Caco-2 (cell line): ENCODE measurements around the gene APCDD1. TPM values are rescaled to one million over a fixed set of nuclear protein-coding genes. Genes with fewer than 3 reads are reported as not detected.
A peak's percentile ranks its signal among the peaks of the same experiment; 100 is the strongest.

Experiments used
- BruUV-seq: library from RNA; stranded (reverse); fragments of 400-500 nt; replicated peaks from 2 replicates; lab custom pipeline; 2021; lab: Mats Ljungman, UMichigan
- CTCF ChIA-PET: fragments of 300-600 bp; sonication (Branson Sonifier 250); formaldehyde crosslinking; loops from one replicate; lab custom pipeline; 2022; ENCODE audit warnings: antibody characterized with exemption; lab: Charles Lee
- POLR2A ChIA-PET: fragments of 300-600 bp; sonication (Branson Sonifier 250); formaldehyde crosslinking; loops from one replicate; lab custom pipeline; 2022; ENCODE audit warnings: antibody characterized with exemption; lab: Charles Lee
- DNase-seq, 2 experiments: peaks; one replicate each; pipeline versions ENCODE4 v3.0.0 to v3.0.0-alpha.2; 2020 to 2022
- H3K27me3 ChIP-seq: replicated peaks from 2 replicates; pipeline ENCODE4 v1.6.0; 2011; ENCODE audit warnings: low read length; ENCODE audit not compliant: control insufficient read depth, insufficient read depth
- H3K36me3 ChIP-seq: 2 replicates; pipeline ENCODE4 v1.5.1; 2011; ENCODE audit warnings: low read length; ENCODE audit not compliant: control insufficient read depth, insufficient read depth
- H3K4me1 ChIP-seq: fragments of 250-450 bp; sonication (Bioruptor Pico); 2 replicates; pipeline ENCODE4 v1.5.1; 2020; ENCODE audit warnings: mild to moderate bottlenecking
- H3K4me3 ChIP-seq: 2 replicates; pipeline ENCODE4 v1.5.1; 2011; ENCODE audit warnings: low read depth, mild to moderate bottlenecking, control low read depth, low read length
- H3K9me3 ChIP-seq: fragments of 250-450 bp; sonication (Bioruptor Pico); 2 replicates; pipeline ENCODE4 v1.5.1; 2020; ENCODE audit warnings: mild to moderate bottlenecking, moderate library complexity
- H3K27ac Mint-ChIP-seq: one replicate; pipeline ENCODE4 v1.8.0; 2022; ENCODE audit warnings: mixed read lengths; ENCODE audit not compliant: unreplicated experiment
- H3K27me3 Mint-ChIP-seq: one replicate; pipeline ENCODE4 v1.8.0; 2022; ENCODE audit warnings: mixed read lengths; ENCODE audit not compliant: insufficient read depth, unreplicated experiment
- H3K36me3 Mint-ChIP-seq: one replicate; pipeline ENCODE4 v1.8.0; 2022; ENCODE audit warnings: mild to moderate bottlenecking, mixed read lengths; ENCODE audit not compliant: insufficient read depth, unreplicated experiment
- H3K4me1 Mint-ChIP-seq: one replicate; pipeline ENCODE4 v1.8.0; 2022; ENCODE audit warnings: low read depth, mixed read lengths; ENCODE audit not compliant: unreplicated experiment
- H3K4me3 Mint-ChIP-seq: one replicate; pipeline ENCODE4 v1.8.0; 2022; ENCODE audit warnings: mild to moderate bottlenecking, moderate library complexity, mixed read lengths; ENCODE audit not compliant: unreplicated experiment
- H3K9me3 Mint-ChIP-seq: one replicate; pipeline ENCODE4 v1.8.0; 2022; ENCODE audit warnings: mixed read lengths; ENCODE audit not compliant: unreplicated experiment
- CTCF ChIP-seq, 2 experiments: fragments of 200-600 bp in 1 of 2; IDR thresholded peaks; 1 replicate in 1 of 2; 2 replicates in 1 of 2; pipeline versions ENCODE4 v1.5.1 to v1.8.0; 2011 to 2022; ENCODE audit warnings: antibody characterized with exemption in 1 of 2, control low read depth in 1 of 2, inconsistent platforms in 1 of 2, low read depth in 1 of 2, low read length in 1 of 2, mild to moderate bottlenecking in 1 of 2, moderate library complexity in 1 of 2; ENCODE audit not compliant: insufficient read depth in 1 of 2, severe bottlenecking in 1 of 2, unreplicated experiment in 1 of 2
- intact Hi-C: fragments of 100-400 bp; cut with micrococcal nuclease; formaldehyde crosslinking; loops from one replicate; pipeline ENCODE4 v1.10.0; 2022; ENCODE audit not compliant: unreplicated experiment
- total RNA-seq: library from RNA; stranded (reverse); gene quantifications from 2 replicates; pipeline ENCODE4 v1.2.3, GENCODE V29; 2022

APCDD1 gene
- total RNA-seq, 1 experiment from 2014 or later: 1.5 TPM

- Mint-ChIP-seq H3K4me1 (peaks cover 6% of the 10 kb centered on the region), H3K36me3 (no peaks in the 10 kb centered on the region), H3K9me3 (no peaks in the 10 kb centered on the region), H3K27me3 (peaks cover 7% of the 10 kb centered on the region), H3K27ac (no peak overlapping the region), H3K4me3 (no peak overlapping the region)
- intact Hi-C loops: no loop called here
- CTCF ChIA-PET: no interaction called here
- no TSS peak for BruUV-seq
- Histone ChIP-seq H3K4me3 (no peak overlapping the region), H3K9me3 (no peaks in the 10 kb centered on the region), H3K36me3 (no peaks in the 10 kb centered on the region), H3K4me1 (no peaks in the 10 kb centered on the region), H3K27me3 (no peaks in the 10 kb centered on the region)
- TF ChIP-seq CTCF (IDR thresholded peaks at IDR 0.05; ENCODE audit: insufficient read depth in 1 of 2, low read depth in 1 of 2, low read length in 1 of 2, severe bottlenecking in 1 of 2, unreplicated experiment in 1 of 2): no peak
- no peak for DNase-seq
- POLR2A ChIA-PET: no interaction called here
Measured at GRCh38 chr18:10461989-10462388, 7.6 kb downstream of the APCDD1 start.

- Histone ChIP-seq H3K4me3 (no peak overlapping the region), H3K36me3 (no peaks in the 10 kb centered on the region), H3K27me3 (no peaks in the 10 kb centered on the region), H3K9me3 (no peaks in the 10 kb centered on the region), H3K4me1 (no peaks in the 10 kb centered on the region)
- no peak for TF ChIP-seq CTCF (IDR thresholded peaks at IDR 0.05; ENCODE audit: insufficient read depth in 1 of 2, low read depth in 1 of 2, low read length in 1 of 2, severe bottlenecking in 1 of 2, unreplicated experiment in 1 of 2)
- Mint-ChIP-seq H3K36me3 (no peaks in the 10 kb centered on the region), H3K4me3 (no peak overlapping the region), H3K27ac (peak overlapping the region; percentile 21), H3K9me3 (no peaks in the 10 kb centered on the region), H3K27me3 (peaks cover 5% of the 10 kb centered on the region), H3K4me1 (peaks cover 6% of the 10 kb centered on the region)
- no TSS peak for BruUV-seq
- ChIA-PET CTCF (no interaction called here), POLR2A (no interaction called here)
- no peak for DNase-seq
- intact Hi-C loops: no loop called here
Measured at GRCh38 chr18:10462597-10462996, 8.2 kb downstream of the APCDD1 start.

GRCh38 chr18:10463096-10463495 lies 8.7 kb downstream of the APCDD1 start:
- Mint-ChIP-seq H3K27me3 (peaks cover 7% of the 10 kb centered on the region), H3K4me3 (no peak overlapping the region), H3K36me3 (no peaks in the 10 kb centered on the region), H3K9me3 (no peaks in the 10 kb centered on the region), H3K27ac (peak overlapping the region; percentile 21), H3K4me1 (peaks cover 6% of the 10 kb centered on the region)
- no peaks in the 10 kb centered on the region; the same call in 1 of the 2 replicates for H3K27me3 ChIP-seq
- BruUV-seq: no TSS peak
- no peak overlapping the region for H3K4me3 ChIP-seq
- no peaks in the 10 kb centered on the region for H3K9me3 ChIP-seq
- no peaks in the 10 kb centered on the region for H3K36me3 ChIP-seq
- ChIA-PET POLR2A (no interaction called here), CTCF (no interaction called here)
- no peaks in the 10 kb centered on the region for H3K4me1 ChIP-seq
- intact Hi-C loops: no loop called here
- DNase-seq: no peak
- TF ChIP-seq CTCF (IDR thresholded peaks at IDR 0.05; ENCODE audit: insufficient read depth in 1 of 2, low read depth in 1 of 2, low read length in 1 of 2, severe bottlenecking in 1 of 2, unreplicated experiment in 1 of 2): no peak
